HG03280 (cell line): ENCODE data around the gene CYP2S1.

Experiments
- ATAC-seq: cut with Tn5 transposase; IDR thresholded peaks from one replicate; pipeline ENCODE4 v1.9.1; 2021; ENCODE audit warnings: mild to moderate bottlenecking, moderate library complexity; ENCODE audit not compliant: unreplicated experiment

The CYP2S1 gene

DNA sequence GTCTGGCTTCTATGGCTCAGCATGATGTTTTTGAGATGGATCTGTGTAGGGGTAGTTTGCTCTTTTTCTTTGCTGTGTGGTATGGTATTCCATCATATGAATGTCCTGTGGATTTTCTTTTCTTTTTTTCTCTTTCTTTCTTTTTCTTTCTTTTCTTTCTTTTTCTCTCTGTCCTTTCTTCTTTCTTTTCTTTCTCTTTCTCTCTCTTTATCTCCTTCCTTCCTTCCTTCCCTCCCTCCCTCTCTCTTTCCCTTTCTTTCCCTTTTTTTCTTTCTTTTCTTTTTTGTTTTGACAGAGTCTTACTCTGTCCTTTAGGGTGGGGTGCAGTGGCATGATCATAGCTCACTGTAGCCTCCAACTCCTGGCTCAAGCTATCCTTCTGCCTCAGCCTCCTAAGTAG, 62.2 kb downstream of the CYP2S1 start:
- no peak for ATAC-seq
